GM19351 (cell line): ENCODE data around the gene CDH4.

Experiments used
- ATAC-seq: cut with Tn5 transposase; IDR thresholded peaks from one replicate; pipeline ENCODE4 v1.9.1; 2021; ENCODE audit warnings: mild to moderate bottlenecking, moderate library complexity; ENCODE audit not compliant: unreplicated experiment

Gene CDH4

DNA sequence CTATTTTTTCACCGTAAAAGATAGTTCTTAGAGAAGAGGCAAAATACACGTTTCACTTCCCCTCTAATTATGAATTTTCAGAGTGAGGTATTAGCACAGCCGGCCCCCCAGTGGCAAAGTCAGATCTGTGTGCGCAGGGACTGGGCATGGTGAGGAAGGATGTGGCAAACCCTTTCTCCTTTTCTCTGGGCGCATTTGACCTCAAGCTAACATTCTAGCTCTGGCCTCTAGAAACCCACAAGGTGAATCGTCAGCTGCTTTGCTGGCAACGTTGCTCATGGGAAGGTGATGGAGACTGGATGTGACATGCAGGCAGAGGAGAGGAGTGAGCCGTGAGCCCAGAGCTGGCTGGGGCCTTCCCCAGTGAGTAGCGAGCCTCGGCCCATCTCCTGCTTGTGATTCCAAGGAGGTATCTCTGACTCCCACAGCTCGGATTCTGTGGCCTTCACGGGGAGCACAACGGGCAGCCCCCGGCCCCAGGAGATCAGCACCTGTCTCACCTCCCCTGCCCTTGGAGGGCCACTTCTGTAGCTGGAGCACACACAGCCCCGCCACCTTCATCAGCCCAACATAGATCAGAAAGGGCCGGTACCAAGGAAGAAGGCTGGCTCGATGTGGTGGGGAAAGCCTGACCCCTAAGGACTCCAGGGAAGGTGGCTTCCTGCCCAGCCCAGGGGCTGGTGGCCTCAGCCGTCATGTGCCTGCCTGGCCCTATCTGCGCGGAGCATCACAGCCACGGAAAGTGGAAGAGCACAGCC lies 660.8 kb downstream of the CDH4 start:
- ATAC-seq = no peak

DNA sequence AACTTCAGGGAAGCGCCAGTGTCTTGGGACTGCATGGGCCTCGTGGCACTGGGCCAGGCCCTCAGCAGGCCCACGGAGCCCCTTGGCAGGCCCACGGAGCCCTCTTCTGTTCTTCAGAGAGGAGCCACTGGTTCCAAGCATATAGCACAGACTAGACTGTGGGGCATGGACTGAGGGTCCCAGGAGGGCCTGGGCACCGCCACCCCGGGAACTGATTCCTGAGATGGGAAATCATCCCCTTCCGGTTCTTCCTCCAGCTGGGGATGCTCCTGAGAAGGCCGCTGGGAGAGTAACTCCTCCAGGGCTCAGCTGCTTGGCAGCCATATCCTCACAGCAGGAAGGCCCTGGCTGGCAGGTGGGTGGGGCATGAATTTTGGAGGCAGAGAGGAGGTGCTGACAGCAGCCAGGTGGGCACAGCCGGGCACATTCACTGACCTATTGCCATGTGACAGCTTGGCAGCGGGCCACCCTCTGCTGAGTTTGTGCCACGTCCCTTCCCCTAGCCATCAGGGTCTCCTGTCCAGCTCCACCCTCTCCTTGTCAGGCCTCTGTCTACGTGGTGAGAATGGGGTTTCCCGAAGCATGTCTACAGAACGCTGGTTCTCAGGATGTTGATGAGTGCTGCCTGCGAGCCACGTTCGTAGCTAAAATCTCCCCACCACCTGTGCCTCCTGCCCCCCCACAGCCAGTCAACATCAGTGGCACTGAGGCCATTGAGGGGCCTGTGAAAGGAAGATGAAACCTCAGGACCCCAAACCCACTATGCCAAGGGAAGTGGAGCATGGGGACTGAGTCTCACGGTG lies 661.6 kb downstream of the CDH4 start:
- ATAC-seq = no peak

DNA sequence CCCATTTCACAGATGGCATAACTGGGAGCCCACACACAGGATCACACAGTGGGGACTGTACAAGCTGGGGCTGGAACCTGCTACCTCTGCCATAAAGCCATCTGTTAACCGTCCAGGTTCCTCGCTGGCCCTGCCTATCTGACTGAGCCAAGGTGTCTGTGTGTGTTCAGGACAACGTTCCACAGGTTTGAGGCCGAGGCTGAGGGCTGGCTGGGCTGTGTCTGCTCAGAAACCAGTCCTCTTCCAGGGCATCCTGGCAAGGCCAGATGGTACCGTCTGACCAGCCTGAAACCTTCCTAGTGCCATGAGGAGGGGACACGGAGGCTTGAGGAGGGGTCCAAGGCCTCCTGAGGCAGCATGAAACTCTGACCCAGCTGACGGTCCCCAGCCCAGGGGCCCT lies 663.0 kb downstream of the CDH4 start:
- ATAC-seq = no peak

DNA sequence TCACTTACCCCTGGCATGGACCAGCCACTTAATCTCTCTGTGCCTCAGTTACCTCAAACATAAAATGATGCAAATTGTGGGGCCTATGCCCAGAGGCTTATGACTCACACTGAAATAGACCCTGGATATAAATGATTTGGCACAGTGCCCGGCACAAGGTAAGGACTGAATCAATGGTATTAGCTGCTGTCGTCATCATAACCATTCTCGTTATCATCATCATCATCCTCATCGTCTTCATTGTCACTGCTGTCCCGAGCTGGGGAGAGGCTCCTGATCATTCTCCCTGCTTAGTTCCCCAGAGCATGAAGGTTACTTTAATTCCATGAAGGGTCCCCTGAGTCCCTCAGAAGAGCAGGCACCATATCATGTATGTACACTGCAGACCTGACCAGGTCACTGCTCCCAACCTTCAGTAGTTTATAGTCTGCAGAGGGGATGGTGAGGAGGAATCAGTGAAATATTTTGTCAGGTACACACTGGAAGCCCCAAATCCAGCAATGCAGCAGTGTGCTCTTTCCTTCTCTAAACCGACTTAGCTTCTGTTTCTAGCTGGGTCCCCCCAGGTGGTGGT lies 664.3 kb downstream of the CDH4 start:
- ATAC-seq = no peak

DNA sequence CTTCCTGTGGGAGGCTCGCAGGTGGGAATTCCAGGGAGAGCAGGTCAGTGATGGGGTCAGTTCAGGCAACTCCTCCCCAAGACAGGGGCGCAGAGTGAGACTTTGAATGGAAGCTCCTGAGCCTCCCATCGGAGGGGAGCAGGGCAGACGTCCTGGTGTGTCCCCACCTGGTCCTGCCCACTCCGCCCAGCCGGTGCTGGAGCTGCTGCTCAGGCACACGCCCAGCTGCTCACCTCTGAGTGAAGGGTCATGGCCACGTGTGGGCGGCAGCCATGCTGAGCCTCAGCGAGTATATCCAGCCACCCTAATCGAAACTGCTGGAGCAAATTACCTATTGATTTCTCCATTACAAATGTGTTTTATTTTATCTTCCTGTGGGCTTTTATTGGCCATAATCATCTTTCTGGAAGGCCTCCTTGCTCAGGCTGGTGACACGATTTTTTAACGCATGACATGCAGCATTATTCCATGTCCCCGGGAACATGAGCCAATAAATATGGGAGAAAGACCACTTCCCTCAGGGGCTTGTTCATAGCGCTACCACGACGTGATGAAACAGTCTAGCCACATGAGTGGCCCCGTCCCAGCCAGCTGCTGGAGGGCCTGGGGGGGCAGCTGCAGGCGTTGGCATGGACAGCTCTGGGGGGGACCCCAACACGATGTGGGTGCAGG lies 665.5 kb downstream of the CDH4 start:
- no peak for ATAC-seq

DNA sequence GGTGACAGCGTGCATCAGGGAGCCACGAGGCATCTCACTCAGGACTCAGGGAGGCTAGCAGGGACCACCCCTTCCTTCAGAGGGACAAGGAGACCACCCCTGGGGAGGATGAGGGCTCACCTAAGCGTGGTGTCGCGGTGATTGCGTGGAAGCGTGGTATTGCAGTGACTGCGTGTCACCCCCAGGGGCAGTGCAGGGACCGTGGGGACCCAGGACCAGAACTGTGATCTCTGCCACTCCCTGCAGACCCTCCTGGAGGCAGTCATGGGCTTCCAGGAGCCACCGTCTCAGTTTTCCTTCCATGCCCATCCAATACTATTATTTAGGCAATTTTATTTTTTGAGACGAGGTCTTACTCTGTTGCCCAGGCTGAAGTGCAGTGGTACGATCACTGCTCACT lies 666.5 kb downstream of the CDH4 start:
- no peak for ATAC-seq

DNA sequence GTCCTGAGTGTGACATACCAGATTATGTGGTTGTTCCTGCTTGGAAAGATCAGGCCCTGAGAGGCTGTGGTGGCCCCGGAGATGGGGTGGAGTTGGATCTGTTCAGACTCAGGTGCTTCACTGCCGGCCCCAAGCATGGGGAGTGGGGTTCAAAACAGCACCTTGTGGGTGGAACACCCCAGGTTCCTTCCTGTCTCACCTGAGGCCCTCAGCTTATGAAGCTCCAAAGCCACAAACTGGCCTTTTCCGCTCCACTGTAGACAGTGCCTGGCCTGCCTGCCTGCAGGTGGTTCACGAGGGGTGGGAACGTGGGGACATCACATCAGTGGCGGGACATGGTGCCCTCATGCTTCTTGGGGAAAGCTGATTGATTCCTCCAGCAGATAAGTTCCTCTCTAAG lies 667.2 kb downstream of the CDH4 start:
- no peak for ATAC-seq

DNA sequence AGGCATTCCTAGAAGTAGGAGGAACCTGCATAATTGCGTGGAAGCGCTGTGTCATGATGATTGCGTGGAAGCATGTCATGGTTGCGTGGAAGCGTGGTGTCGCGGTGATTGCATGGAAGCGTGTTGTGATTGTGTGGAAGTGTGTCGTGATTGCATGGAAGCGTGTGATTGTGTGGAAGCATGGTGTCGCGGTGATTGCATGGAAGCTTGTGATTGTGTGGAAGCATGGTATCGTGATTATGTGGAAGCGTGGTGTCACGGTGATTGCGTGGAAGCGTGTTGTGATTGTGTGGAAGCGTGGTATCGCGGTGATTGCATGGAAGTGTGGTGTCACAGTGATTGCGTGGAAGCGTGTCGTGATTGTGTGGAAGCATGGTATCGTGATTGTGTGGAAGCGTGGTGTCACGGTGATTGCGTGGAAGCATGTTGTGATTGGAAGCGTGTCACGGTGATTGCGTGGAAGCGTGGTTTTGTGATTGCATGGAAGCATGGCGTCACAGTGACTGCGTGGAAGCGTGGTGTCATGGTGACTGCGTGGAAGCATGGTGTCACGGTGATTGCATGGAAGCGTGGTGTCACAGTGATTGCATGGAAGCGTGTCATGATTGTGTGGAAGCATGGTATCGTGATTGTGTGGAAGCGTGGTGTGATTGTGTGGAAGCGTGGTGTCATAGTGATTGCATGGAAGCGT lies 667.8 kb downstream of the CDH4 start:
- no peak for ATAC-seq

DNA sequence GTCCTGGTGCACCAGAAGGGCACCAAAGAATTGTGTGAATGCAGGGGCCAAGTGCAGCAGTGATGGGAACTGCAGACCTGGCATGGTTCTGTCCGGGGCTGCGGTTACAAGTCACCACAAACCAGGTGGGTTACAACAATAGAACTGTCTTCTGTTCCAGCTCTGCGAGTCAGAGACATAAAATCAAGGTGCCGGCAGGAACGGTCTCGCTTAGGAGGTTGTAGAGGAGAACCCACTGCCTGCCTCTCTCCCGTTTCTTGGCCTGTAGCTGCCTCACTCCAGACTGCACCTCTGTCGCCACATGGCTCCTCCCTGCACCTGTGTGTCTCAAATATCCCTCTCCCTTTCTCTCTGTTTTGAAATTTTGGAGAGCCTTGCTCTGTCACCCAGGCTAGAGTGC lies 670.4 kb downstream of the CDH4 start:
- no peak for ATAC-seq

DNA sequence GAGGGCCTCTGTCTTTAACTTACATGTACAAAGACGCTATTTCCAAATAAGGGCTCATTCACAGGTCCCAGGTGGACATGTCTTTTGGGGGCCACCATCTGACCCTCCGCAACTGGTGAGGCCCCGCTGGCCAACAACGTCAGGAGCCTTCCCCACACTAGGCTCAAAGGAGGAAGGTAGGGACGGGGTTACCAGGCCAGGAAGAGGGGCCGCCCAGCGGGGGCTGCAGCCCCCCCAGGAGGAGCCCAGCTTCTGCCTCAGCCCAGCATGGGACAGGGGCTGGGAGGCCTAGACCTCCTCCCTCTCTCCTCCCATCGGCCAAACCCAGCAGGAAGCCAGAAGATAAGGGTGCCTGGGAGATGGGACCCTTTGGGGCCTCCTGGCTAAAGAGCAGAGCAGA lies 670.9 kb downstream of the CDH4 start:
- ATAC-seq = no peak

DNA sequence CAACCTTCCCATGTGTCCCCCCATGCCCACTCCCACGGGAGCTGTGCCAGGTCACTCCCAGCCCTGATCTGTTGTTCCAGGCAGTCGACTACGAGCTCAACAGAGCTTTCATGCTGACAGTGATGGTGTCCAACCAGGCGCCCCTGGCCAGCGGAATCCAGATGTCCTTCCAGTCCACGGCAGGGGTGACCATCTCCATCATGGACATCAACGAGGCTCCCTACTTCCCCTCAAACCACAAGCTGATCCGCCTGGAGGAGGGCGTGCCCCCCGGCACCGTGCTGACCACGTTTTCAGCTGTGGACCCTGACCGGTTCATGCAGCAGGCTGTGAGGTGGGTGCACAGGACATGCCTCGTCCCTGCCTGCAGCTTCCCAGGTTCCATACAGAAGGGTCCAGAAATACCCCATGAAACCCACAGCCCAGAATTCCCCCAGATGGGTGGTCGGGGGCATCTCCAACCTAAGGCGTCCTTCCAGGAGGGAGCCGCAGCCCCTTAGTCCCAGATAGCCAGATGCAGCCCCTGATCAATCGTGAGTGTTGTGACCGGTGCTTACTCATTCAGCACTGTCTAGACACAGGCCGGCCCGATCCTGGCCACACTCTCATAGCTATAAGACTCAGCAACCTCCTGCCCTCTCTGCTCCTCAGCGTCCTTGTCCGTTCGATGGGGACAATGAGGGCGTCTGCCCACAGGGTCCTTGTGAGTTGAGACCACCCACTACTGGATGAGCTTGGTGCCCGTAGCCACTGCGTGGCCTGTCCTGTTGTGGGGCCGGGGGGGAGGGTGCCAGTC lies 671.5 kb downstream of the CDH4 start:
- no peak for ATAC-seq

DNA sequence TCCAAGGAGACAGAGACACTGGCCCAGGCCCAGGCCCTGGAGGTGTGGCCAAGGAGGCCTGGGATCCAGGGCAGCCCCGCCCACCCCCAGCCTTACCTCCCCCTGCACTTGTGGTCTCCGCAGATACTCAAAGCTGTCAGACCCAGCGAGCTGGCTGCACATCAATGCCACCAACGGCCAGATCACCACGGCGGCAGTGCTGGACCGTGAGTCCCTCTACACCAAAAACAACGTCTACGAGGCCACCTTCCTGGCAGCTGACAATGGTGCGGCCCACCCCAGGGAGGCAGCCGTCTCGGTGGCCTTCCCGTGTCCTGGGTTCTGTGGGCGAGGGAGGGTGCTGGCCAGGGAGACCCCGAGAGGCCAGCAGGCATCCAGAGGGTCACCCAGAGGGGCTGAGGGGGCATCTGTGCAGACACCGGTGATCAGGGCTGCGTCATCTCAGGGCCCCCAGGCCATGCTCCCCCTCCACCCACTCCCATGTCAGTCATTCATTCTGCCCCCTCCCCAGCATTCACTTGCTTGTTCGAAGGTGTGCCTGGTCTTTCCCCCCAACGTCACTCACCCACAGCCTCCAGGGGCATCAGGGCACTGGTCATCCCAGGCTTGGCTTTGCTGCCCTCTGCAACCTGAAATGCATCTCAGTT lies 672.3 kb downstream of the CDH4 start:
- ATAC-seq = no peak

DNA sequence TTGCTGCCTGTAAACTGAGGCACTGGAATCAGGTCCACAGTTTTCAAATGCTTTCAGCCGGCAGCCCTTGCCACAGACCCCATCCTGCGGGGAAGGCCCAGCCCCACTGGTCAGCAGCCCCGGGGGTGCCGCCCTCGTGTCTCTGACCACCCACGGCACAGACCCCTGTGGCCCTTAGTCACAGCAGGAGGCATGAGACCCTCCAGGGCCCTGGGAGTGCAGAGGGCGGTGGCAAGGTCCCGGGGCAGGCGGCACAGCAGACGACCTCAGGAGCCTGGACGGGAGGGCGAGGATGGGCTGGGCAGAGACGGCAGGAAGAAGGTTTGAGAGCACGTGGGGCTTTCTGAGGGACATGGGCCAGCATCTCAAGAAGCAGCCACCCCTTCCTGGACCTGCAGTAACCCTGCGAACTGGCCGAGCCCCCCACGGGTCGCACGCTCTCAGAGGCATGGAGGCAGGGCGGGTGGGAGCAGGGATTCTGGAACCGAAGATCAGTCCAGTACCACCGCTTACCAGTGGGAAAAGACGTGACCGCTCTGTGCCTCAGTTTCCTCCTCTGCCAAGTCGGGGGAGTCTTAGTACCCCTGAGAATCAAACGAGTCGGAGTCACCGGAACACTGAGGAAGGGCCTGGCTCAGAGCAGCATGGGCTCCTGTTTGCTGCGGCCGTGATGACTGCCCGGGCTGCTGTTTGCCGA lies 672.9 kb downstream of the CDH4 start:
- ATAC-seq = no peak

DNA sequence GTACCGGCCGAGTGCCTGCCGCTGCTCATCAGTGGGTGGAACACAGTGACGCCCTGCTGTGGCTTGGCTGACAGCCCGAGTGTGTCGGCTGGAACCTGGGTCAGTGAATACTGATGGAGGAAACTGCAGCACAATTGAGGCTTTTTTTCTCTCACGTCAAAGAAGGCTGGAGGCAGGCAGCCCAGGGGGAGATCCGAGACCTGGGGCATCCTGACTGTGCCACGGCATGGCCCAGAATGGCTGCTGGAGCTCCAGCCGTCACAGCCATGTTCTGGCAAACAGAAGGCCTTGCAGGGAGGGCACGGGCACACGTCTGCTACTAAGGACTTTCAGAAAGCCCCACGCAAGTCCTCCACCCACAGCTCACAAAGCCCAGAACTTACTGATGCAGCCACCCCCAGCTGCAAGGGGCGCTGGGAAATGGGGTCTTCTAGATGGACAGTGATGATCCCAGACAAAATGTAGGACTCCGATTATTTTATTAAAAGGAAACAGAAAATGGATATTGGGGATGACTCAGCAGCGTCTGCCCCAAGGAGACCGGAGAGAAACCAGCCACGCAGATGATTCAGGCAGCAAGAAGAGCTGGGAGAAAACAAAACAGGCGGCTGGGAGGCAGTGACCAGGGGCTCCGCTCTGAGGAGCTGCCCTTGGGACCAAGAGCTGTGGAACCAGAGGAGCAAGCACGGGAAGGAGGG lies 673.6 kb downstream of the CDH4 start:
- ATAC-seq = no peak

DNA sequence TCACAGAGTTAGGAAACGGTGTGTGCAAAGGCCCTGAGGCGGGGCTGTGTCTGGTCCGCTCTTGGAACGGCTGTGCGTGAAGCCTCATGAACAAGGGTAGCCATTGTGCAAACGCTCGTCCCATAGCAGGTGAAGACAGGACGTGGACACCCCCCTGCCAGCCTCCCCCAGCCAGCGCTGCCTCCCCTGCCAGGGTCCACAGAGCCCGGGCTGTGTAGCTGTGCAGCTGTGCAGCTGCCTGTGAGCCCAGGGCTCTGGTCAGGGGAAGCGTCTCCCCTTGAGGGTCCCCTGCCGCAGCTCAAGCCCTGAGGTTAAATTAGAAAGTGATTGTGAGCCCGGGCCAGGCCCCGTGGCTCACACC lies 674.2 kb downstream of the CDH4 start:
- no peak for ATAC-seq

DNA sequence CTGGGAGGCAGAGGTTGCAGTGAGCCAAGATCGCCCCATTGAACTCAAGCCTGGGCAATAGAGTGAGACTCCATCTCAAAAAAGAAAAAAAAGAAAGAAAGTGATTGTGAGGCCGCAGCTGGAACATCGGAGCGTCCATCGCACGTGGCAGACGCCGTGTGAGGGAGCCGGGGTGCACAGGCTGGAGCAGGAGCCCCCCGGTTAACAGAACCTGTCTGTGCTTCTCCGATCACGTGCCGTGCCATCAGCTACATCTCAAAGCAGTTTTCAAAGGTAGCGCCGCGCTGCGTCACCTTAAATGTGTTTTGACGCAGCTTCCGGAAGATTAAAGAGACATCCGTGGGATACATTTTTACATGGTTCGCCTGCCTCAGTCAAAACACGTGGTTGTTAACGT lies 674.7 kb downstream of the CDH4 start:
- ATAC-seq = no peak

DNA sequence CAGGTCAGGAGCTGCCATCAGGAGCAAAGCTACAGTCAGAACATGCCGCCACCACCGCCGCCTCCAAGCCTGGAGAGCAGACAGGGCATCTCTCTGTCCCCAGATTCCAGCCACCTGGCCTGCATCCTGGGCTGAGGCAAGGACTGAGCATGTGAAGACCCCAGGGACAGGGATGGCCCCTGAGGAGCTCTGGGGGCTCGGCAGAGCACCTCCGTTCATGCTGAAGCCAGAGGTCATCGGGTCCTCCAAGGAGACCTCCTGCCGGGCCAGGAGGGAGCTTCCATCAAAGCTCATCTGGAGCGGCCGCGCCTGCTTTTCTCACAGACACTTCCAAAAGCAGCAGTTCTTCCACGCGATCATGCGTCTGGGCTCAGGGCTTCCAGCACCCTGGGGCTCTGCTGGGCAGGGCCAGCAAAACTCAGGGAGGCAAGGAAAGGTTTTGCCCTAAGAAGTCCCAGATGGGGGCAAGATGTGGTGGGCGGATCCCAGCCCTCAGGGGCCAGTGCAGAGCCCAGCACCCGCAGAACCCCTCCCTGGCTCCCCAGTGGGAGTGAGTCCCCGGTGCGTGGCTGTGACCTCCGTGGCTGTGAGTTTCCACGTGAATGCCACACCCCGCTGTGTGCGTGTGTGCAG lies 675.2 kb downstream of the CDH4 start:
- no peak for ATAC-seq
